Activated gamma-delta T cell treated with Interleukin-2 at 50 U/mL for 16 hours (primary cell): ENCODE results near the gene TRIM38.
"Not testable (repeated sequence)": the region's sequence is repeated elsewhere in the genome, so short reads cannot be mapped to it uniquely, and the experiment has no call there.

Experiments used
- DNase-seq: peaks from one replicate; pipeline ENCODE4 v3.0.0-alpha.2; 2020

Gene TRIM38

GRCh38 chr6:25942561-25943147 is 19.9 kb upstream of the TRIM38 start:
- no peak for DNase-seq

- no peak for DNase-seq
Observed at GRCh38 chr6:25943887-25944286, 18.7 kb upstream of the TRIM38 start.

- no peak for DNase-seq
Observed at GRCh38 chr6:25944688-25945574, 17.7 kb upstream of the TRIM38 start.

GRCh38 chr6:25945738-25946137 is 16.9 kb upstream of the TRIM38 start:
- not testable (repeated sequence) for DNase-seq

GRCh38 chr6:25946631-25947030 is 16.0 kb upstream of the TRIM38 start:
- DNase-seq: no peak

- not testable (repeated sequence) for DNase-seq
Observed at GRCh38 chr6:25947492-25947891, 15.1 kb upstream of the TRIM38 start.

- DNase-seq: no peak
Observed at GRCh38 chr6:25949695-25950094, 12.9 kb upstream of the TRIM38 start.

GRCh38 chr6:25950297-25950696 is 12.3 kb upstream of the TRIM38 start:
- no peak for DNase-seq

- DNase-seq: no peak
Observed at GRCh38 chr6:25951296-25952032, 11.1 kb upstream of the TRIM38 start.

- no peak for DNase-seq
Observed at GRCh38 chr6:25952535-25952934, 10.1 kb upstream of the TRIM38 start.

GRCh38 chr6:25953733-25954132 is 8.9 kb upstream of the TRIM38 start:
- no peak for DNase-seq

GRCh38 chr6:25954756-25955155 is 7.8 kb upstream of the TRIM38 start:
- DNase-seq: no peak

- no peak for DNase-seq
Observed at GRCh38 chr6:25956226-25956625, 6.4 kb upstream of the TRIM38 start.

- DNase-seq: no peak
Observed at GRCh38 chr6:25958700-25959162, 3.9 kb upstream of the TRIM38 start.

- DNase-seq: no peak
Observed at GRCh38 chr6:25959890-25960536, 2.6 kb upstream of the TRIM38 start.

- DNase-seq: no peak
Observed at GRCh38 chr6:25960734-25961133, 1.9 kb upstream of the TRIM38 start.

GRCh38 chr6:25961619-25962148 is 918 bp upstream of the TRIM38 start:
- no peak for DNase-seq

- no peak for DNase-seq
Observed at GRCh38 chr6:25963426-25964123, 973 bp downstream of the TRIM38 start.

- DNase-seq: no peak
Observed at GRCh38 chr6:25965058-25965457, 2.5 kb downstream of the TRIM38 start.

- no peak for DNase-seq
Observed at GRCh38 chr6:25966711-25967110, 4.1 kb downstream of the TRIM38 start.

- DNase-seq: no peak
Observed at GRCh38 chr6:25968769-25969168, 6.2 kb downstream of the TRIM38 start.

- DNase-seq: no peak
Observed at GRCh38 chr6:25971187-25971821, 8.7 kb downstream of the TRIM38 start.
